ENCODE measurements around the gene OBP2A. TPM values are rescaled to one million over a fixed set of nuclear protein-coding genes. Genes with fewer than 3 reads are reported as not detected.

The OBP2A gene
- total and polyA plus RNA-seq, 10 of the 15 experiments (the other 5 are each of a cell fraction or from before 2014, with no cell fraction given): not detected

DNA sequence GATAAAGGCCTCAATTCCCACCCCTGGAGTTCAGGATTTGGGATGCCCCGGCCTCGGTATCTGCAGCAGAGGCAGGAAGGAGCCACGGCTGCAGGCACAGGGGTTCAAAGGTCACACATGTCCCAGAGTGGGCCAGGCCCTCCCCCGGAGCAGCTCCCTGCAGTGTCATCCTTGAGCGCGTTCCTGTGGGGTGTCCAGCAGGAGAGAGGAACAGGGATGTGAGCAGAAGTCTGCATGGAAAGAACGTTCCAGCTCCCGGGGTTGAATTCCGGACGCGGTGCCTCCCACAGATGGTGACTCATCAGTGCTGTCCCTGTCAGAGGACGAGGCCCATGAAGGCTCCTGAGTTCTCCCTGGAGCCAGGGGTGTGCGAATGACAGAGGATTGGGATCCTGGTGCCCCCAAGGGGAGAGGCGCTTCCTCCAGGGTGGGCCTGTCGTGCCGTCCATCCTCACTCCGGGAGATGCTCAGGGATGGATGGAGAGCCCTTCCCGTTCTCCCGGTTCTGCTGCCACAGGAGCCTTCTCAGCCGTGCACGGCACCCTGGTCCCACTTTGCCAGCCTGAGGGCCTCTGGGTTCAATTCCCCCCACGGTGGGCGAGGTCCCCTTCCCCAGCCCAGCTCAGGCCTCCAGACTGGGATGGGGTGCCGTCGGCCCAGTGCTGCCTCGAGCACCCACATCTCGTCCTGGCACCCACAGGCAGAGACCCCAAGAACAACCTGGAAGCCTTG lies 21.6 kb upstream of the OBP2A start (continued):
- TF ChIP-seq, protein P1, sequence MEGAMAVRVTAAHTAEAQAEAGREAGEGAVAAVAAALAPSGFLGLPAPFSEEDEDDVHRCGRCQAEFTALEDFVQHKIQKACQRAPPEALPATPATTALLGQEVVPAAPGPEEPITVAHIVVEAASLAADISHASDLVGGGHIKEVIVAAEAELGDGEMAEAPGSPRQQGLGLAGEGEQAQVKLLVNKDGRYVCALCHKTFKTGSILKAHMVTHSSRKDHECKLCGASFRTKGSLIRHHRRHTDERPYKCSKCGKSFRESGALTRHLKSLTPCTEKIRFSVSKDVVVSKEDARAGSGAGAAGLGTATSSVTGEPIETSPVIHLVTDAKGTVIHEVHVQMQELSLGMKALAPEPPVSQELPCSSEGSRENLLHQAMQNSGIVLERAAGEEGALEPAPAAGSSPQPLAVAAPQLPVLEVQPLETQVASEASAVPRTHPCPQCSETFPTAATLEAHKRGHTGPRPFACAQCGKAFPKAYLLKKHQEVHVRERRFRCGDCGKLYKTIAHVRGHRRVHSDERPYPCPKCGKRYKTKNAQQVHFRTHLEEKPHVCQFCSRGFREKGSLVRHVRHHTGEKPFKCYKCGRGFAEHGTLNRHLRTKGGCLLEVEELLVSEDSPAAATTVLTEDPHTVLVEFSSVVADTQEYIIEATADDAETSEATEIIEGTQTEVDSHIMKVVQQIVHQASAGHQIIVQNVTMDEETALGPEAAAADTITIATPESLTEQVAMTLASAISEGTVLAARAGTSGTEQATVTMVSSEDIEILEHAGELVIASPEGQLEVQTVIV (IDR thresholded peaks at IDR 0.05; ENCODE audit: borderline replicate concordance, partially characterized antibody): no peak
- TF ChIP-seq, protein P2, sequence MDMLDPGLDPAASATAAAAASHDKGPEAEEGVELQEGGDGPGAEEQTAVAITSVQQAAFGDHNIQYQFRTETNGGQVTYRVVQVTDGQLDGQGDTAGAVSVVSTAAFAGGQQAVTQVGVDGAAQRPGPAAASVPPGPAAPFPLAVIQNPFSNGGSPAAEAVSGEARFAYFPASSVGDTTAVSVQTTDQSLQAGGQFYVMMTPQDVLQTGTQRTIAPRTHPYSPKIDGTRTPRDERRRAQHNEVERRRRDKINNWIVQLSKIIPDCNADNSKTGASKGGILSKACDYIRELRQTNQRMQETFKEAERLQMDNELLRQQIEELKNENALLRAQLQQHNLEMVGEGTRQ (IDR thresholded peaks at IDR 0.05; ENCODE audit: borderline replicate concordance, low read depth, low read length): no peak
- TF ChIP-seq SUPT20H (IDR thresholded peaks at IDR 0.05; ENCODE audit: borderline replicate concordance, control insufficient read depth, low read depth, low read length): no peak

DNA sequence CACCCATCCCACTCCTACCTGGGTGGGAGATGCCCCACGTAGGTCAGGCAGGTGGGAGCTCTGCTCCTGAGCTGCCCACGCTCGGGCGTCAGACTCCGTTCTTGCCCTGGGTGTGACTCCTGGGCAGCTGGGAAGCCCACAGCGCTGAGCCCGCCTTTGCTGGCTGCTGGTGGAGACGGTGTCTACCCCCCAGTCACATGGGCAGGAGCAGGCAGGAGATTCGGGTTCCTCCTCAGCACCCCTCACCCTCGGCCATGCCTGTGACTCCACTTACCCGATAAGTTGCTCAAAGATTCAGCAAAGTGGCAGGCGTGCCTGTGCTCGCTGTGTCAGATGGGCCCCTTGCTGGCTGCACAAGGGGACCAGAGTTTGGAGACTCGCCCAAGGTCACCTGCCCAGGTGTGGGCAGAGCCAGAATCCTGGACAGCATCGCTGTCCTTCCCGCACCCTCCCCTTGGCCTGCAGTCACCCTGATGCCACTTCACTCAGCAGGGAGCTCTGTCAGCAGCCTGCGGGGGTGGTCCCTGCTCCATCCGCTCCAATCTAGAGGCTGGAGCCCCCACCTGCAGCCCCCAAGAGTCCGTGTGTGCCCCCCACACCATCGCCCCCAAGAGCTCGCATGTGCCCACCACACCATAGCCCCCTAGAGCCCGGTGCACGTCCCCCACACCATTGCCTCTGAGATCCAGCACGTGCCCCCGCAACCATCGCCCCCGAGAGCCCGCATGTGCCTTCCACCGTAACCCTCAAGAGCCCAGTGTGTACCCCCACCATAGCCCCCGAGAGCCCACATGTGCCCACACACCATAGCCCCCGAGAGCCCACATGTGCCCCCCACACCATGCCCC lies 20.5 kb upstream of the OBP2A start:
- no peaks in the 10 kb centered on the region for H3K27me3 ChIP-seq (replicated peaks in 1 of 2; ENCODE audit: control insufficient read depth in 2 of 2, insufficient read depth in 2 of 2, low read length in 1 of 2)
- FAIRE-seq (no peak), DNase-seq (ENCODE audit: low read depth, low spot score) (no peak), ATAC-seq (no peak)
- TF ChIP-seq STAT1 (conservative IDR thresholded peaks at IDR 0.05) (no peak), MEF2B (IDR thresholded peaks at IDR 0.05; ENCODE audit: partially characterized antibody, poor library complexity, severe bottlenecking) (no peak), EP300 (IDR thresholded peaks at IDR 0.05; ENCODE audit: borderline replicate concordance in 1 of 2, control insufficient read depth in 1 of 2, low read depth in 2 of 2, low read length in 2 of 2) (no peak), ZNF207 (IDR thresholded peaks at IDR 0.05; ENCODE audit: borderline replicate concordance) (no peak), MYC (IDR thresholded peaks at IDR 0.05; ENCODE audit: insufficient read depth, insufficient read length, insufficient replicate concordance, low read length, severe bottlenecking) (no peak), RBBP5 (conservative IDR thresholded peaks at IDR 0.05) (no peak)
- TF ChIP-seq, protein P3, sequence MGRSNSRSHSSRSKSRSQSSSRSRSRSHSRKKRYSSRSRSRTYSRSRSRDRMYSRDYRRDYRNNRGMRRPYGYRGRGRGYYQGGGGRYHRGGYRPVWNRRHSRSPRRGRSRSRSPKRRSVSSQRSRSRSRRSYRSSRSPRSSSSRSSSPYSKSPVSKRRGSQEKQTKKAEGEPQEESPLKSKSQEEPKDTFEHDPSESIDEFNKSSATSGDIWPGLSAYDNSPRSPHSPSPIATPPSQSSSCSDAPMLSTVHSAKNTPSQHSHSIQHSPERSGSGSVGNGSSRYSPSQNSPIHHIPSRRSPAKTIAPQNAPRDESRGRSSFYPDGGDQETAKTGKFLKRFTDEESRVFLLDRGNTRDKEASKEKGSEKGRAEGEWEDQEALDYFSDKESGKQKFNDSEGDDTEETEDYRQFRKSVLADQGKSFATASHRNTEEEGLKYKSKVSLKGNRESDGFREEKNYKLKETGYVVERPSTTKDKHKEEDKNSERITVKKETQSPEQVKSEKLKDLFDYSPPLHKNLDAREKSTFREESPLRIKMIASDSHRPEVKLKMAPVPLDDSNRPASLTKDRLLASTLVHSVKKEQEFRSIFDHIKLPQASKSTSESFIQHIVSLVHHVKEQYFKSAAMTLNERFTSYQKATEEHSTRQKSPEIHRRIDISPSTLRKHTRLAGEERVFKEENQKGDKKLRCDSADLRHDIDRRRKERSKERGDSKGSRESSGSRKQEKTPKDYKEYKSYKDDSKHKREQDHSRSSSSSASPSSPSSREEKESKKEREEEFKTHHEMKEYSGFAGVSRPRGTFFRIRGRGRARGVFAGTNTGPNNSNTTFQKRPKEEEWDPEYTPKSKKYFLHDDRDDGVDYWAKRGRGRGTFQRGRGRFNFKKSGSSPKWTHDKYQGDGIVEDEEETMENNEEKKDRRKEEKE (IDR thresholded peaks at IDR 0.05): no peak
- WGBS (ENCODE audit: insufficient coverage, insufficient replicate concordance, low lambda C conversion rate, missing lambda C conversion rate): 34% methylated on average over 29 of the region's 31 CpGs
- H3K36me3 ChIP-seq (ENCODE audit: control insufficient read depth in 2 of 2, insufficient read depth in 2 of 2, low read length in 1 of 2): no peaks in the 10 kb centered on the region
- RAD21 ChIA-PET (ENCODE audit: unreplicated experiment): no interaction called here
- intact Hi-C loops (cut with micrococcal nuclease; ENCODE audit: unreplicated experiment) (no loop called here), in situ Hi-C loops (cut with MboI) (no loop called here)
- no TSS peak for BruUV-seq (replicated peaks)
- no peak overlapping the region for H3K27ac ChIP-seq (ENCODE audit: control insufficient read depth, insufficient read depth)
- H4K20me1 ChIP-seq (ENCODE audit: control insufficient read depth, insufficient read depth): no peaks in the 10 kb centered on the region
- SMC1A ChIA-PET (ENCODE audit: uncharacterized antibody, unreplicated experiment): no interaction called here
- no peaks in the 10 kb centered on the region for H3K4me1 ChIP-seq (ENCODE audit: control insufficient read depth, insufficient read depth, low read length)
- CTCF ChIA-PET: interaction anchor here (0.6 kb wide), 1 partner anchor 11 kb away, joined by 4 read pairs; no protein-coding TSS in a partner anchor
- no peaks in the 10 kb centered on the region for H3K9me3 ChIP-seq (replicated peaks; ENCODE audit: control insufficient read depth, insufficient read depth, low read length)
- H3K9ac ChIP-seq (ENCODE audit: control insufficient read depth, insufficient read depth, low read length): no peak overlapping the region
- H2AFZ ChIP-seq (ENCODE audit: control insufficient read depth, low read depth, low read length): no peak overlapping the region
- no peak overlapping the region for H3K4me3 ChIP-seq
- no peak overlapping the region for H3K4me2 ChIP-seq (ENCODE audit: control insufficient read depth, insufficient read depth)
- H3K79me2 ChIP-seq (ENCODE audit: control insufficient read depth, insufficient read depth, low read length): no peaks in the 10 kb centered on the region
- POLR2A ChIA-PET: interaction anchor here (0.6 kb wide), 1 partner anchor 588 kb away, joined by 6 read pairs; no protein-coding TSS in a partner anchor

Measured in GM12878 (cell line).